Activated CD4-positive, alpha-beta memory T cell treated with anti-CD3 and anti-CD28 coated beads for 36 hours (primary cell): ENCODE data around the gene ADORA3. TPM values are rescaled to one million over a fixed set of nuclear protein-coding genes. Genes with fewer than 3 reads are reported as not detected.

Experiments used
- CTCF ChIA-PET: fragments of 350-600 bp; sonication (Branson Sonifier 250); formaldehyde crosslinking; loops from one replicate; lab custom pipeline; 2021; ENCODE audit warnings: antibody characterized with exemption, inconsistent platforms; lab: Charles Lee
- POLR2A ChIA-PET: fragments of 350-600 bp; sonication (Branson Sonifier 250); formaldehyde crosslinking; loops from one replicate; lab custom pipeline; 2021; ENCODE audit warnings: antibody characterized with exemption; lab: Charles Lee
- DNase-seq: peaks from one replicate; pipeline ENCODE4 v3.0.0-alpha.2; 2020
- H3K27ac Mint-ChIP-seq: one replicate; pipeline ENCODE4 v1.8.0; 2021; ENCODE audit warnings: mixed read lengths
- H3K27me3 Mint-ChIP-seq: one replicate; pipeline ENCODE4 v1.8.0; 2021; ENCODE audit warnings: mixed read lengths
- H3K36me3 Mint-ChIP-seq: one replicate; pipeline ENCODE4 v1.8.0; 2021; ENCODE audit warnings: mixed read lengths
- H3K4me1 Mint-ChIP-seq: one replicate; pipeline ENCODE4 v1.8.0; 2021; ENCODE audit warnings: low read depth, mixed read lengths
- H3K4me3 Mint-ChIP-seq: one replicate; pipeline ENCODE4 v1.8.0; 2021; ENCODE audit warnings: mild to moderate bottlenecking, mixed read lengths
- H3K9me3 Mint-ChIP-seq: one replicate; pipeline ENCODE4 v1.8.0; 2021; ENCODE audit warnings: mixed read lengths
- intact Hi-C: fragments of 100-400 bp; cut with micrococcal nuclease; formaldehyde crosslinking; loops from one replicate; pipeline ENCODE4 v1.15.1; 2023
- total RNA-seq, 2 experiments: library from RNA; stranded (reverse); gene quantifications; one replicate each; pipeline ENCODE4 v1.2.3, GENCODE V29; 2021

Gene ADORA3
- total RNA-seq, 2 experiments from 2014 or later: 0.14 TPM; not detected in 1

- Mint-ChIP-seq H3K9me3 (no peaks in the 10 kb centered on the region), H3K27ac (peak overlapping the region; percentile 88), H3K4me3 (peak overlapping the region; percentile 78), H3K36me3 (peaks cover 16% of the 10 kb centered on the region), H3K27me3 (no peaks in the 10 kb centered on the region), H3K4me1 (peaks cover 58% of the 10 kb centered on the region)
- DNase-seq: no peak
- intact Hi-C loops: loop anchor here (10.0 kb wide), 1 partner anchor 600 kb away; the partner anchor contains the start of gene CD53
- POLR2A ChIA-PET: interaction anchor here (3.3 kb wide), 1 partner anchor 34 kb away, joined by 18 read pairs; no protein-coding TSS in a partner anchor
- CTCF ChIA-PET: interaction anchor here (1.0 to 5.3 kb wide), 5 partner anchors 34 to 280 kb away, joined by 4 to 35 read pairs (median 5); no protein-coding TSS in a partner anchor
Observed at GRCh38 chr1:111474521-111474920, 28.9 kb downstream of the ADORA3 start.

GRCh38 chr1:111474106-111474505, 29.3 kb downstream of the ADORA3 start:
- peaks cover 58% of the 10 kb centered on the region for H3K4me1 Mint-ChIP-seq
- CTCF ChIA-PET: interaction anchor here (1.0 to 2.4 kb wide), 4 partner anchors 34 to 281 kb away, joined by 4 to 14 read pairs (median 4); no protein-coding TSS in a partner anchor
- peak overlapping the region; percentile 78 for H3K4me3 Mint-ChIP-seq

DNA sequence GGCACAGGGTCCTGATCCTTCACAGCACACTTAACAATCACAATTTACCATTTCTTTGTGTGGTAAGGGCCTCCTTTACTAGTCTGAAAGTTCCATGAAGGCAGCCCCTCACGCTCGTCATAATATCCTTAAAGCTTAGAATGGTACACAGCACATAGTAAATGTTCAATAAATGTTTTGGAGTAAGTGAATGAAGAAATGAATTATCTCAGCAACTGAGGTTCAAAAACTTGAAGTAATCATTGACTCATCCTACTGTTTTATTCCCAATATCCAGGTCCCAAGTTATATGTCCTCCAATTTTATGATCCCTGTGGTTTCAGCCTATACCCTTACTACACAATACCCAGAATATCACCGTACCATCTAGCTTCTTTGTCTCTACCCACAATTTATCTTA, 31.9 kb downstream of the ADORA3 start:
- H3K4me1 Mint-ChIP-seq: peaks cover 37% of the 10 kb centered on the region
- no peak overlapping the region for H3K4me3 Mint-ChIP-seq
- ChIA-PET POLR2A (interaction anchor here (1.2 kb wide), 1 partner anchor 55 kb away, joined by 3 read pairs; no protein-coding TSS in a partner anchor), CTCF (interaction anchor here (1.1 to 2.6 kb wide), 3 partner anchors 36 to 284 kb away, joined by 5 to 10 read pairs (median 5); no protein-coding TSS in a partner anchor)
- H3K36me3 Mint-ChIP-seq: peaks cover 7% of the 10 kb centered on the region
- H3K27me3 Mint-ChIP-seq: no peaks in the 10 kb centered on the region
- no peaks in the 10 kb centered on the region for H3K9me3 Mint-ChIP-seq
- intact Hi-C loops: loop anchor here (1.0 to 10.0 kb wide), 4 partner anchors 16 to 597 kb away; partner anchors contain the start of genes ATP5PB, CD53 and WDR77
- no peak overlapping the region for H3K27ac Mint-ChIP-seq
- DNase-seq: no peak

More at GRCh38 chr1:111474106-111474505, 29.3 kb downstream of the ADORA3 start:
- peak overlapping the region; percentile 88 for H3K27ac Mint-ChIP-seq
- no peaks in the 10 kb centered on the region for H3K27me3 Mint-ChIP-seq
- H3K9me3 Mint-ChIP-seq: no peaks in the 10 kb centered on the region
- peaks cover 16% of the 10 kb centered on the region for H3K36me3 Mint-ChIP-seq
- intact Hi-C loops: loop anchor here (10.0 kb wide), 1 partner anchor 599 kb away; the partner anchor contains the start of gene CD53
- DNase-seq: no peak
- POLR2A ChIA-PET: no interaction called here

- no peak overlapping the region for H3K4me3 Mint-ChIP-seq
- intact Hi-C loops: loop anchor here (1.0 to 10.0 kb wide), 4 partner anchors 16 to 596 kb away; partner anchors contain the start of genes ATP5PB, CD53 and WDR77
- peaks cover 7% of the 10 kb centered on the region for H3K36me3 Mint-ChIP-seq
- no peaks in the 10 kb centered on the region for H3K9me3 Mint-ChIP-seq
- H3K27ac Mint-ChIP-seq: no peak overlapping the region
- CTCF ChIA-PET: interaction anchor here (1.1 to 2.6 kb wide), 3 partner anchors 37 to 284 kb away, joined by 5 to 10 read pairs (median 5); no protein-coding TSS in a partner anchor
- peaks cover 31% of the 10 kb centered on the region for H3K4me1 Mint-ChIP-seq
- no peaks in the 10 kb centered on the region for H3K27me3 Mint-ChIP-seq
- peak; percentile 85 for DNase-seq
- POLR2A ChIA-PET: no interaction called here
Observed at GRCh38 chr1:111471012-111471411, 32.4 kb downstream of the ADORA3 start.

GRCh38 chr1:111470596-111470995, 32.8 kb downstream of the ADORA3 start:
- Mint-ChIP-seq H3K27me3 (no peaks in the 10 kb centered on the region), H3K27ac (no peak overlapping the region), H3K4me1 (peaks cover 27% of the 10 kb centered on the region), H3K36me3 (peaks cover 7% of the 10 kb centered on the region), H3K4me3 (no peak overlapping the region), H3K9me3 (no peaks in the 10 kb centered on the region)
- intact Hi-C loops: loop anchor here (10.0 kb wide), 1 partner anchor 596 kb away; the partner anchor contains the start of gene CD53
- DNase-seq: no peak
- ChIA-PET POLR2A (no interaction called here), CTCF (interaction anchor here (1.6 to 2.6 kb wide), 2 partner anchors 37 to 284 kb away, joined by 5 to 10 read pairs; no protein-coding TSS in a partner anchor)

- Mint-ChIP-seq H3K4me1 (peaks cover 17% of the 10 kb centered on the region), H3K27me3 (no peaks in the 10 kb centered on the region), H3K4me3 (no peak overlapping the region), H3K36me3 (peaks cover 7% of the 10 kb centered on the region), H3K9me3 (no peaks in the 10 kb centered on the region), H3K27ac (no peak overlapping the region)
- DNase-seq: no peak
- ChIA-PET POLR2A (no interaction called here), CTCF (interaction anchor here (0.9 to 2.1 kb wide), 2 partner anchors 16 to 274 kb away, joined by 3 to 5 read pairs; no protein-coding TSS in a partner anchor)
- intact Hi-C loops: no loop called here
Observed at GRCh38 chr1:111469539-111469938, 33.9 kb downstream of the ADORA3 start.

DNA sequence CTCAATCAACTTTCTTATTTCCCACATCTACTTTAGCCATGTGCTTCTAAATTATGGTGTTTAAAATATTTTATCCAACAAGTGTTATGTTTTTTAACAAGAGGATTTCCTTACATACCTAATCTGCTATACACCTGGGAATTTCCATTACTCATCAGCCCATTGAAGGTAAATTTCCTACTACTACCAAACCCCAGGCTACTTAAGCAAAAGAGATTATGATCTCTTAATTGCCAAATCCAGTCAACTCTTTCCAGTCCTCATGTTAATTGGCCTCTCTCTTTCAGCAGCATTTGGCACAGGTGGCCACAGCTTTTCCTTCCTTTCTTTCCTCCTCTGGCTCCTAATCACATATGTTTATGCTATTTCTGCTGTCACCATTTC, 34.7 kb downstream of the ADORA3 start:
- ChIA-PET POLR2A (interaction anchor here (0.6 kb wide), 1 partner anchor 45 kb away, joined by 3 read pairs; no protein-coding TSS in a partner anchor), CTCF (interaction anchor here (0.9 to 2.1 kb wide), 3 partner anchors 16 to 275 kb away, joined by 3 to 5 read pairs (median 5); no protein-coding TSS in a partner anchor)
- Mint-ChIP-seq H3K36me3 (peaks cover 9% of the 10 kb centered on the region), H3K9me3 (no peaks in the 10 kb centered on the region), H3K27me3 (no peaks in the 10 kb centered on the region), H3K4me3 (no peak overlapping the region), H3K4me1 (peaks cover 14% of the 10 kb centered on the region), H3K27ac (no peak overlapping the region)
- intact Hi-C loops: no loop called here
- no peak for DNase-seq

GRCh38 chr1:111467865-111468716, 35.3 kb downstream of the ADORA3 start:
- Mint-ChIP-seq H3K9me3 (no peaks in the 10 kb centered on the region), H3K4me3 (no peak overlapping the region), H3K36me3 (peaks cover 13% of the 10 kb centered on the region), H3K27ac (no peak overlapping the region), H3K4me1 (peaks cover 15% of the 10 kb centered on the region), H3K27me3 (no peaks in the 10 kb centered on the region)
- ChIA-PET CTCF (interaction anchor here (1.2 to 2.1 kb wide), 2 partner anchors 15 to 39 kb away, joined by 5 read pairs; no protein-coding TSS in a partner anchor), POLR2A (interaction anchor here (0.6 kb wide), 1 partner anchor 46 kb away, joined by 3 read pairs; no protein-coding TSS in a partner anchor)
- intact Hi-C loops: no loop called here
- DNase-seq: no peak

- ChIA-PET POLR2A (no interaction called here), CTCF (interaction anchor here (1.2 to 1.3 kb wide), 2 partner anchors 18 to 41 kb away, joined by 3 read pairs; partner anchors contain the start of genes ATP5PB and WDR77)
- Mint-ChIP-seq H3K27ac (no peak overlapping the region), H3K4me3 (no peak overlapping the region), H3K36me3 (peaks cover 14% of the 10 kb centered on the region), H3K9me3 (no peaks in the 10 kb centered on the region), H3K27me3 (no peaks in the 10 kb centered on the region), H3K4me1 (peaks cover 7% of the 10 kb centered on the region)
- intact Hi-C loops: no loop called here
- no peak for DNase-seq
Observed at GRCh38 chr1:111466480-111466879, 37.0 kb downstream of the ADORA3 start.

DNA sequence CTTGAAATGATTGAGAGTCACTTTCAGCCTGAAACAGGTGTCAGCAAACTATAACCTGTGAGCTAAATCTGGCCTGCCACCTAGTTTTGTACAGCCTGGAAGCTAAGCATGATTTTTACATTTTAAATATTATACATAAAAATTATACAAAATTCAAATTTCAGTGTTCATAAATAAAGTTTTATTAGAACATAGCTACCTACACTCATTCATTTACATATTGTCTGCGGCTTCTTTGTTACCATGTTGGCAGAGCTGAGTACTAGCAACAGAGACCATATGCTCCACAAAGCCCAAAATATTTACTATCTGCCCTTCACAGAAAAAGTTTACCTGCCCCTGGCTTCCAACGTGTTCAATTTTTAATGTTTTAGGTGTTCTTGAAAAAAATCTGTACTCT, 37.7 kb downstream of the ADORA3 start:
- no peak overlapping the region for H3K27ac Mint-ChIP-seq
- no peak overlapping the region for H3K4me3 Mint-ChIP-seq
- DNase-seq: no peak
- POLR2A ChIA-PET: no interaction called here
- peaks cover 14% of the 10 kb centered on the region for H3K36me3 Mint-ChIP-seq
- H3K9me3 Mint-ChIP-seq: no peaks in the 10 kb centered on the region
- H3K4me1 Mint-ChIP-seq: peaks cover 7% of the 10 kb centered on the region
- intact Hi-C loops: no loop called here
- H3K27me3 Mint-ChIP-seq: no peaks in the 10 kb centered on the region
- CTCF ChIA-PET: interaction anchor here (1.2 to 1.3 kb wide), 2 partner anchors 17 to 42 kb away, joined by 3 read pairs; partner anchors contain the start of genes ATP5PB and WDR77

GRCh38 chr1:111463029-111463683, 40.3 kb downstream of the ADORA3 start:
- no peaks in the 10 kb centered on the region for H3K9me3 Mint-ChIP-seq
- H3K27me3 Mint-ChIP-seq: no peaks in the 10 kb centered on the region
- no peak for DNase-seq
- H3K36me3 Mint-ChIP-seq: peaks cover 27% of the 10 kb centered on the region
- CTCF ChIA-PET: interaction anchor here (1.0 to 1.5 kb wide), 4 partner anchors 18 to 284 kb away, joined by 3 to 6 read pairs (median 4); no protein-coding TSS in a partner anchor
- POLR2A ChIA-PET: interaction anchor here (0.8 kb wide), 1 partner anchor 15 kb away, joined by 3 read pairs; no protein-coding TSS in a partner anchor
- peaks cover 7% of the 10 kb centered on the region for H3K4me1 Mint-ChIP-seq
- H3K27ac Mint-ChIP-seq: peak overlapping the region; percentile 6
- no peak overlapping the region for H3K4me3 Mint-ChIP-seq
- intact Hi-C loops: no loop called here
